PC-3 (cell line): ENCODE measurements around the gene LTBR.
"Not testable (repeated sequence)": the region's sequence is repeated elsewhere in the genome, so short reads cannot be mapped to it uniquely, and the experiment has no call there.

ENCODE experiments used
- EZH2 ChIP-seq: fragments of 300-600 bp; sonication (generic); IDR thresholded peaks from one replicate; pipeline ENCODE4 v1.6.1; 2017; ENCODE audit warnings: antibody characterized with exemption, mild to moderate bottlenecking, low read length; ENCODE audit not compliant: unreplicated experiment
- TF ChIP-seq, protein P1 (sequence below): fragments of 300-600 bp; sonication (generic); conservative IDR thresholded peaks from 2 replicates; pipeline ENCODE4 v1.5.1; 2017; ENCODE audit warnings: antibody characterized with exemption, low read depth, mild to moderate bottlenecking, low read length

DNA sequence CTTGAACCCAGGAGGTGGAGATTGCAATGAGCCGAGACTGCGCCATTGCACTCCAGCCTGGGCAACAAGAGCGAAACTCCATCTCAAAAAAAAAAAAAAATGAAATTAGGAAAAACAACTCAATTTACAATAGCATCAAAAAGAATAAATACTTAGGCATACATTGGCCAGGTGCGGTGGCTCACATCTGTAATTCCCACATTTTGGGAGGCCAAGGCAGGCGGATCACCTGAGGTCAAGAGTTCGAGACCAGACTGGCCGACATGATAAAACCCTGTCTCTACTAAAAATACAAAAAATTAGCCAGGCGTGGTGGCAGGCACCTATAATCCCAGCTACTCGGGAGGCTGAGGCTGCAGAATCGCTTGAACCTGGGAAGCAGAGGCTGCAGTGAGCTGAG, 43.8 kb downstream of the LTBR start:
- TF ChIP-seq, protein P1, sequence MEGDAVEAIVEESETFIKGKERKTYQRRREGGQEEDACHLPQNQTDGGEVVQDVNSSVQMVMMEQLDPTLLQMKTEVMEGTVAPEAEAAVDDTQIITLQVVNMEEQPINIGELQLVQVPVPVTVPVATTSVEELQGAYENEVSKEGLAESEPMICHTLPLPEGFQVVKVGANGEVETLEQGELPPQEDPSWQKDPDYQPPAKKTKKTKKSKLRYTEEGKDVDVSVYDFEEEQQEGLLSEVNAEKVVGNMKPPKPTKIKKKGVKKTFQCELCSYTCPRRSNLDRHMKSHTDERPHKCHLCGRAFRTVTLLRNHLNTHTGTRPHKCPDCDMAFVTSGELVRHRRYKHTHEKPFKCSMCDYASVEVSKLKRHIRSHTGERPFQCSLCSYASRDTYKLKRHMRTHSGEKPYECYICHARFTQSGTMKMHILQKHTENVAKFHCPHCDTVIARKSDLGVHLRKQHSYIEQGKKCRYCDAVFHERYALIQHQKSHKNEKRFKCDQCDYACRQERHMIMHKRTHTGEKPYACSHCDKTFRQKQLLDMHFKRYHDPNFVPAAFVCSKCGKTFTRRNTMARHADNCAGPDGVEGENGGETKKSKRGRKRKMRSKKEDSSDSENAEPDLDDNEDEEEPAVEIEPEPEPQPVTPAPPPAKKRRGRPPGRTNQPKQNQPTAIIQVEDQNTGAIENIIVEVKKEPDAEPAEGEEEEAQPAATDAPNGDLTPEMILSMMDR: not testable (repeated sequence)
- not testable (repeated sequence) for TF ChIP-seq EZH2
